Cardiac fibroblast (primary cell): ENCODE results near the gene ZCCHC9.

Experiments used
- DNase-seq, 2 donors: peaks; one replicate each; pipeline versions ENCODE4 v3.0.0 to v3.0.0-alpha.2; 2010; ENCODE audit warnings: low read depth in 2 of 2
- H3K4me3 ChIP-seq, 2 donors: replicated peaks in 1 of 2; 1 replicate in 1 of 2; 2 replicates in 1 of 2; pipeline ENCODE4 v1.5.1; 2011; ENCODE audit warnings: low read depth in 2 of 2, low read length in 2 of 2, mild to moderate bottlenecking in 2 of 2, moderate library complexity in 1 of 2
- TF ChIP-seq, protein P1 (sequence below): IDR thresholded peaks from one replicate; pipeline ENCODE4 v1.5.1; 2011; ENCODE audit warnings: low read depth, mild to moderate bottlenecking, low read length, inconsistent platforms

The ZCCHC9 gene

GRCh38 chr5:81305785-81306184 is 4.4 kb downstream of the ZCCHC9 start:
- no peak for DNase-seq

DNA sequence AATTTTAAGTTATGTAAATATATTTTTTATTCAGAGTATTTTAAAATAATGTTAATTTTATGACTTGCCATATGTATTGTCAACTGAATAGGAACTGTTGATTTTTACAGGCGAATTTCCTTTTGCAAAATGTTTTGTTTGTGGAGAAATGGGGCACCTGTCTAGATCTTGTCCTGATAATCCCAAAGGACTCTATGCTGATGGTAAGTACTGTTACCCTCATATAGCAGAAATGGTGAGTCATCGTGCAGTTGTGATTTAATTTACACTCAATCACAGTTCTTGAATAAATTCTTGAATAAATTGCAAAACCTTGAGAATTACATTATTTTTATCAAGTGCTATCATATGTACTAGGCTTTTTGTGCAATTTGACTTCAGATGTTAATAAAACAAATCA is 7.4 kb downstream of the ZCCHC9 start:
- no peak overlapping the region for H3K4me3 ChIP-seq
- no peak for DNase-seq
- TF ChIP-seq, protein P1, sequence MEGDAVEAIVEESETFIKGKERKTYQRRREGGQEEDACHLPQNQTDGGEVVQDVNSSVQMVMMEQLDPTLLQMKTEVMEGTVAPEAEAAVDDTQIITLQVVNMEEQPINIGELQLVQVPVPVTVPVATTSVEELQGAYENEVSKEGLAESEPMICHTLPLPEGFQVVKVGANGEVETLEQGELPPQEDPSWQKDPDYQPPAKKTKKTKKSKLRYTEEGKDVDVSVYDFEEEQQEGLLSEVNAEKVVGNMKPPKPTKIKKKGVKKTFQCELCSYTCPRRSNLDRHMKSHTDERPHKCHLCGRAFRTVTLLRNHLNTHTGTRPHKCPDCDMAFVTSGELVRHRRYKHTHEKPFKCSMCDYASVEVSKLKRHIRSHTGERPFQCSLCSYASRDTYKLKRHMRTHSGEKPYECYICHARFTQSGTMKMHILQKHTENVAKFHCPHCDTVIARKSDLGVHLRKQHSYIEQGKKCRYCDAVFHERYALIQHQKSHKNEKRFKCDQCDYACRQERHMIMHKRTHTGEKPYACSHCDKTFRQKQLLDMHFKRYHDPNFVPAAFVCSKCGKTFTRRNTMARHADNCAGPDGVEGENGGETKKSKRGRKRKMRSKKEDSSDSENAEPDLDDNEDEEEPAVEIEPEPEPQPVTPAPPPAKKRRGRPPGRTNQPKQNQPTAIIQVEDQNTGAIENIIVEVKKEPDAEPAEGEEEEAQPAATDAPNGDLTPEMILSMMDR = no peak

More at GRCh38 chr5:81305785-81306184, 4.4 kb downstream of the ZCCHC9 start:
- TF ChIP-seq, protein P1 = no peak
- H3K4me3 ChIP-seq = no peak overlapping the region

DNA sequence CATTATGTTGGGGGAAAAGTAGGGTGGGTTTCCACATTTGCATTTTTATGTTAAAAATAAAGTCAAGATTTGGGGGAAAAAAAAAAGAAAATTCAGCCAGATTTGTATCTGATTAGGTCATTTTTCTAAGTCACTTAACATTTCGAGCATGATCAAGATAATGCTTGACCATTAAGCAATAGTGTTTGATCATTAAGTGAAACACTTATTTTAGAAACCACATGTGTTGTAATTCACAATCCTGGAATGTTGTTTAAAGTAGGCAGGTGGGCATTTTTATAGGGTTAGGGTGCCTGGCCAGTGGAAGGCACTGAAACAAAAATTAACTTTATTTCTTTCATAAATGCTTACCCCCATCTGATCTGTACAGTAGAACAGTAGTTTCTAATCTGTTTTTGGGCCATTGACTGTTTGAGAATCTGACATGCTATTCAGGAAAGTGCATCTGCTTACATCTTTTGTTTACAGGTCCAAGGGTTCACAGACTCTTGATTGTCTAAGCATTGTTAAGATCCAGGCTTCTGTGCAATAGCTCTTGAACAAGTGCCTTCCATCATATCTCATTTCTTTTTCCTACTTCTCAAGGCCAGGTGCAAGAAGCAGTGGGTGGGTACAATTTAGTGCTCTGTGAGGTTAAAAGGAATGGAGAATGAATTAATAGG is 9.1 kb downstream of the ZCCHC9 start:
- no peak overlapping the region for H3K4me3 ChIP-seq
- DNase-seq = no peak
- TF ChIP-seq, protein P1 = no peak

GRCh38 chr5:81313278-81313677 is 11.9 kb downstream of the ZCCHC9 start:
- DNase-seq = no peak
- TF ChIP-seq, protein P1 = no peak
- H3K4me3 ChIP-seq = no peak overlapping the region

DNA sequence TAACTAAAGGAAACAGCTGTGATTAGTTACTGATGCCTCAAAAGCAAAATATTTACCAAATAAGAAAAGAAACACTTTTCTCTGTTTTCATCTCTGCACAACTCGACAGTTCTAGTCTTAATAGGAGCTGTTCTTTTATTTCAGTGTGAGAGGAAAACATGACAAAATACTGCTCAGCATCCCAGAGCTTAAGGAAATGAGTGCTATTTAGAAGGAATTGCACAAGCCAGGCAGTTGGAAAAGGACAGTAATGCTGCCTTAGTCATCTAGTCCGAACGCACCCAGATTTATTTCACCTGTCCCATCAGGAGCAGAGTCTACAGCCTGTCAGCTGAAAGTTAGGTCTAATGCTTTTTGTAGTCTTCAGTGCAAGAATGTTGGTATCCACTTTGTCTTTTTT is 12.3 kb downstream of the ZCCHC9 start:
- no peak overlapping the region for H3K4me3 ChIP-seq
- no peak for DNase-seq
- TF ChIP-seq, protein P1 = no peak

DNA sequence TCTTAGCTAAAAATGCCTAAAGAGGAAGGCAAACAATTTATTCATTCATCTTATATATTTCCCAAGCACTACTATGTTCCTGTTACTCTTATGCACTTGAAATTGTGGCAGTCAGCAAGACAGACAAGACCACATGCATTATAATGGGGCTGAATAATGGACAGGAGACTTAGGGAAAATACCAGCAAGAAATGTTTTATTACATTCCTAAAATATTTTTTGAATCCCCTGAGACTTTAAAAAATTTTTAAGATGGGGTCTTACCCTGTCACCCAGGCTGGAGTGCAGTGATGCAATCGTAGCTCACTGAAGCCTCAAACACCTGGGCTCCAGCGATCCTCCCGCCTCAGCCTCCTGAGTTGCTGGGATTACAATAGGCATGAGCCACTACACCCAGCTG is 13.2 kb downstream of the ZCCHC9 start:
- peak in 1 of 2 donors; percentile 27 for DNase-seq
- no peak overlapping the region for H3K4me3 ChIP-seq
- TF ChIP-seq, protein P1 = no peak

- H3K4me3 ChIP-seq = no peak overlapping the region
- TF ChIP-seq, protein P1 = no peak
- peak; percentile 30 to 74 for DNase-seq
Measured at GRCh38 chr5:81315336-81315735, 13.9 kb downstream of the ZCCHC9 start.
